HCT116 (cell line): ENCODE data around the gene CABLES1. TPM values are rescaled to one million over a fixed set of nuclear protein-coding genes. Genes with fewer than 3 reads are reported as not detected.
A peak's percentile ranks its signal among the peaks of the same experiment; 100 is the strongest.

ENCODE experiments used
- ATAC-seq: fragments of 200-7000 bp; cut with Tn5 transposase; 2 replicates; pipeline ENCODE4 v1.9.1; 2020; ENCODE audit warnings: mild to moderate bottlenecking, moderate library complexity
- BruUV-seq: library from RNA; stranded (reverse); fragments of 400-500 nt; replicated peaks from 2 replicates; lab custom pipeline; 2021; lab: Mats Ljungman, UMichigan
- CTCF ChIA-PET: fragments of 300-600 bp; sonication (Branson Sonifier 250); formaldehyde crosslinking; loops from one replicate; lab custom pipeline; 2021; ENCODE audit warnings: antibody characterized with exemption; lab: Charles Lee
- POLR2A ChIA-PET: fragments of 300-600, 350-600 bp; sonication (Branson Sonifier 250); formaldehyde crosslinking; loops from one replicate; lab custom pipeline; 2021; ENCODE audit warnings: antibody characterized with exemption; lab: Charles Lee
- RAD21 ChIA-PET, 2 experiments: fragments of 300-600 bp; sonication (Branson Sonifier 250); formaldehyde crosslinking; loops; one replicate each; lab custom pipeline; 2023; ENCODE audit warnings: low total read pairs in 2 of 2; ENCODE audit not compliant: uncharacterized antibody in 2 of 2, unreplicated experiment in 2 of 2, low non-redundant PET in 1 of 2; lab: Charles Lee
- DNase-seq: peaks from one replicate; pipeline ENCODE4 v3.0.0-alpha.2; 2010; ENCODE audit warnings: low read depth, low spot score
- H2AFZ ChIP-seq: fragments of 200-600 bp; shearing (Covaris generic), sonication (generic); 2 replicates; pipeline ENCODE4 v1.6.1; 2017; ENCODE audit warnings: low read depth, mixed run types, mixed read lengths, antibody characterized with exemption, low read length; ENCODE audit not compliant: poor library complexity, severe bottlenecking
- H3K27ac ChIP-seq: 2 replicates; pipeline ENCODE4 v1.5.1; 2012; ENCODE audit warnings: low read depth, low read length
- H3K27me3 ChIP-seq: fragments of 200-600 bp; sonication (generic); 2 replicates; pipeline ENCODE4 v1.6.1; 2016; ENCODE audit warnings: mixed run types, low read length, mixed read lengths; ENCODE audit not compliant: insufficient read depth
- H3K36me3 ChIP-seq, 2 experiments: fragments of 200-500 bp in 1 of 2; fragments of 200-600 bp in 1 of 2; sonication (Bioruptor generic) in 1 of 2; sonication (generic) in 1 of 2; 2 replicates each; pipeline versions ENCODE4 v1.5.1 to v1.6.1; 2014 to 2016; ENCODE audit warnings: low read length in 2 of 2, inconsistent platforms in 1 of 2, mixed read lengths in 1 of 2, mixed run types in 1 of 2; ENCODE audit not compliant: insufficient read depth in 2 of 2, control insufficient read depth in 1 of 2
- H3K4me1 ChIP-seq, 2 experiments: fragments of 200-600 bp in 1 of 2; sonication (generic) in 1 of 2; 2 replicates each; pipeline versions ENCODE4 v1.5.1 to v1.6.1; 2012 to 2017; ENCODE audit warnings: low read length in 2 of 2, inconsistent platforms in 1 of 2, mild to moderate bottlenecking in 1 of 2, mixed read lengths in 1 of 2, mixed run types in 1 of 2, moderate library complexity in 1 of 2; ENCODE audit not compliant: insufficient read depth in 2 of 2, control insufficient read depth in 1 of 2
- H3K4me2 ChIP-seq: fragments of 200-600 bp; sonication (generic); 2 replicates; pipeline ENCODE4 v1.6.1; 2017; ENCODE audit warnings: mixed run types, low read length, mixed read lengths
- H3K4me3 ChIP-seq, 2 experiments: fragments of 200-600 bp in 1 of 2; sonication (generic) in 1 of 2; replicated peaks in 1 of 2; 2 replicates each; pipeline ENCODE4 v1.5.1; 2011 to 2016; ENCODE audit warnings: low read length in 2 of 2, control low read depth in 1 of 2, low read depth in 1 of 2, mild to moderate bottlenecking in 1 of 2, mixed read lengths in 1 of 2, mixed run types in 1 of 2
- H3K79me2 ChIP-seq: fragments of 200-600 bp; sonication (generic); 2 replicates; pipeline ENCODE4 v1.6.1; 2017; ENCODE audit warnings: mild to moderate bottlenecking, mixed run types, low read length, moderate library complexity, mixed read lengths; ENCODE audit not compliant: insufficient read depth
- H3K9ac ChIP-seq: fragments of 200-600 bp; sonication (generic); 2 replicates; pipeline ENCODE4 v1.6.1; 2016; ENCODE audit warnings: low read length, mixed read lengths
- H3K9me2 ChIP-seq: fragments of 200-600 bp; sonication (generic), shearing (Covaris generic); 2 replicates; pipeline ENCODE4 v1.6.1; 2017; ENCODE audit warnings: mixed run types, mild to moderate bottlenecking, moderate library complexity; ENCODE audit not compliant: insufficient read depth
- H3K9me3 ChIP-seq, 2 experiments: fragments of 200-500 bp in 1 of 2; fragments of 200-600 bp in 1 of 2; sonication (Bioruptor generic) in 1 of 2; sonication (generic) in 1 of 2; 2 replicates each; pipeline ENCODE4 v1.6.1; 2014 to 2017; ENCODE audit warnings: low read length in 2 of 2, mixed read lengths in 2 of 2, inconsistent platforms in 1 of 2, low read depth in 1 of 2, mild to moderate bottlenecking in 1 of 2, mixed run types in 1 of 2, moderate library complexity in 1 of 2; ENCODE audit not compliant: control insufficient read depth in 1 of 2, insufficient read depth in 1 of 2
- H4K20me1 ChIP-seq: fragments of 200-600 bp; sonication (generic), shearing (Covaris generic); 2 replicates; pipeline ENCODE4 v1.6.1; 2017; ENCODE audit warnings: mixed run types, mild to moderate bottlenecking, moderate library complexity; ENCODE audit not compliant: insufficient read depth
- CEBPB ChIP-seq: IDR thresholded peaks from 2 replicates; pipeline ENCODE4 v1.6.1; 2012; ENCODE audit warnings: low read depth
- ELF1 ChIP-seq: IDR thresholded peaks from 2 replicates; pipeline ENCODE4 v1.6.1; 2012; ENCODE audit warnings: low read depth, borderline replicate concordance
- EZH2 ChIP-seq: fragments of 200-600 bp; sonication (generic); IDR thresholded peaks from 2 replicates; pipeline ENCODE4 v1.6.1; 2017; ENCODE audit warnings: antibody characterized with exemption, mixed run types
- EZH2phosphoT487 ChIP-seq: fragments of 200-600 bp; IDR thresholded peaks from 2 replicates; pipeline ENCODE4 v1.6.1; 2018; ENCODE audit warnings: antibody characterized with exemption, borderline replicate concordance
- JUND ChIP-seq: IDR thresholded peaks from 2 replicates; pipeline ENCODE4 v1.6.1; 2012
- MAX ChIP-seq: IDR thresholded peaks from 2 replicates; pipeline ENCODE4 v1.6.1; 2012
- POLR2A ChIP-seq: IDR thresholded peaks from 2 replicates; pipeline ENCODE4 v1.7.0; 2011; ENCODE audit warnings: borderline replicate concordance; ENCODE audit not compliant: insufficient read depth, insufficient read length; ENCODE audit errors: extremely low read depth
- SIN3A ChIP-seq: IDR thresholded peaks from 2 replicates; pipeline ENCODE4 v1.6.1; 2012; ENCODE audit warnings: low read depth
- SP1 ChIP-seq: IDR thresholded peaks from 2 replicates; pipeline ENCODE4 v1.6.1; 2012; ENCODE audit warnings: low read depth
- TCF7L2 ChIP-seq: IDR thresholded peaks from 2 replicates; pipeline ENCODE4 v1.7.0; 2011; ENCODE audit warnings: borderline replicate concordance, inconsistent platforms; ENCODE audit not compliant: insufficient read depth, insufficient read length; ENCODE audit errors: extremely low read depth
- ZBTB33 ChIP-seq: IDR thresholded peaks from 2 replicates; pipeline ENCODE4 v1.6.1; 2011; ENCODE audit warnings: mild to moderate bottlenecking, low read length, moderate library complexity; ENCODE audit not compliant: insufficient replicate concordance; ENCODE audit errors: extremely low read depth
- ZFX ChIP-seq: fragments of 450-650 bp; IDR thresholded peaks from 2 replicates; pipeline ENCODE4 v1.6.1; 2017
- ZNF274 ChIP-seq: fragments of 200-500 bp; sonication (Bioruptor generic); IDR thresholded peaks from 2 replicates; pipeline ENCODE4 v1.6.1; 2014; ENCODE audit warnings: mild to moderate bottlenecking, low read depth, low read length, inconsistent platforms
- intact Hi-C: fragments of 100-400 bp; cut with micrococcal nuclease; formaldehyde crosslinking; loops from 2 replicates; pipeline ENCODE4 v1.10.0; 2022
- total RNA-seq: library from RNA; stranded (reverse); gene quantifications from one replicate; pipeline ENCODE4 v1.2.1, GENCODE V29; 2021; ENCODE audit not compliant: unreplicated experiment

CABLES1 gene
- total RNA-seq, 1 experiment from 2014 or later = 7.7 TPM

- TF ChIP-seq EZH2 (no peak), SIN3A (peak; percentile 83), ZNF274 (no peak), TCF7L2 (peak; percentile 64), MAX (peak; percentile 57; the same call in 1 of the 2 replicates), ELF1 (no peak; the same call in 1 of the 2 replicates), ZBTB33 (no peak), EZH2phosphoT487 (no peak), JUND (peak; percentile 94), POLR2A (no peak), SP1 (peak; percentile 81), ZFX (no peak)
Measured at GRCh38 chr18:23106575-23106974, 28.7 kb upstream of the CABLES1 start (continued).

DNA sequence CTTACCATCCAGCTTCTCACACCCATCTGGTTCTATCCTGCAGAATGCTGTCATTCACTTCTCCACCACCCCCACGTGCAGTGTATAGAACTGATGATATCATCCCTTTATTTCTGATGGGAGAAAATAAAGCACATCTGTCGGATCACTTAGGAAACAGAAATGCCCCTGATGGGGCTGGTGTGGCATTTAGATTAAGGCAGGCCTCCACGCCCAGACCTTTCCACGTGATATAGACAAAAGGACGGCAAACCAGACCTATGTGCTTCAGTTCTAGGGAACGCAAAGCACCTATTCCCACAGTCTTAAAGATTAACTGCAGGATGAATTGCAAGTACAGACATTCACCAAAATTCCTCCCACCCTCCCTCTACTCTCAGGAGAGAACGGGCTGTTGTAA is 27.6 kb upstream of the CABLES1 start:
- RAD21 ChIA-PET = interaction anchor here in 1 of 2 experiments (0.6 kb wide), 1 partner anchor 24 kb away, joined by 3 read pairs; no protein-coding TSS in a partner anchor
- intact Hi-C loops = no loop called here
- DNase-seq (no peak), ATAC-seq (no peak; the same call in 1 of the 2 replicates)
- H3K79me2 ChIP-seq = no peaks in the 10 kb centered on the region
- H4K20me1 ChIP-seq = no peaks in the 10 kb centered on the region
- peak overlapping the region; percentile 84 for H2AFZ ChIP-seq
- H3K27me3 ChIP-seq = no peaks in the 10 kb centered on the region
- H3K9me2 ChIP-seq = no peaks in the 10 kb centered on the region
- H3K9me3 ChIP-seq = no peaks in the 10 kb centered on the region
- H3K36me3 ChIP-seq = no peaks in the 10 kb centered on the region
- peaks cover 43 to 54% of the 10 kb centered on the region in 2 experiments for H3K4me1 ChIP-seq
- POLR2A ChIA-PET = no interaction called here
- H3K27ac ChIP-seq = peak overlapping the region; percentile 61; the same call in 1 of the 2 replicates
- peak overlapping the region; percentile 43 for H3K9ac ChIP-seq
- H3K4me2 ChIP-seq = peak overlapping the region; percentile 72
- no peak overlapping the region for H3K4me3 ChIP-seq
- TF ChIP-seq CEBPB = no peak
- BruUV-seq = no TSS peak
- CTCF ChIA-PET = no interaction called here
